NOMO-1 treated with DMSO at 0.1 percent for 48 hours (cell line): ENCODE results near the gene GPR62.

Source experiments
- DNase-seq: peaks from one replicate; lab custom pipeline; 2025; ENCODE audit not compliant: unreplicated experiment; lab: John Stamatoyannopoulos, UW

The GPR62 gene

DNA sequence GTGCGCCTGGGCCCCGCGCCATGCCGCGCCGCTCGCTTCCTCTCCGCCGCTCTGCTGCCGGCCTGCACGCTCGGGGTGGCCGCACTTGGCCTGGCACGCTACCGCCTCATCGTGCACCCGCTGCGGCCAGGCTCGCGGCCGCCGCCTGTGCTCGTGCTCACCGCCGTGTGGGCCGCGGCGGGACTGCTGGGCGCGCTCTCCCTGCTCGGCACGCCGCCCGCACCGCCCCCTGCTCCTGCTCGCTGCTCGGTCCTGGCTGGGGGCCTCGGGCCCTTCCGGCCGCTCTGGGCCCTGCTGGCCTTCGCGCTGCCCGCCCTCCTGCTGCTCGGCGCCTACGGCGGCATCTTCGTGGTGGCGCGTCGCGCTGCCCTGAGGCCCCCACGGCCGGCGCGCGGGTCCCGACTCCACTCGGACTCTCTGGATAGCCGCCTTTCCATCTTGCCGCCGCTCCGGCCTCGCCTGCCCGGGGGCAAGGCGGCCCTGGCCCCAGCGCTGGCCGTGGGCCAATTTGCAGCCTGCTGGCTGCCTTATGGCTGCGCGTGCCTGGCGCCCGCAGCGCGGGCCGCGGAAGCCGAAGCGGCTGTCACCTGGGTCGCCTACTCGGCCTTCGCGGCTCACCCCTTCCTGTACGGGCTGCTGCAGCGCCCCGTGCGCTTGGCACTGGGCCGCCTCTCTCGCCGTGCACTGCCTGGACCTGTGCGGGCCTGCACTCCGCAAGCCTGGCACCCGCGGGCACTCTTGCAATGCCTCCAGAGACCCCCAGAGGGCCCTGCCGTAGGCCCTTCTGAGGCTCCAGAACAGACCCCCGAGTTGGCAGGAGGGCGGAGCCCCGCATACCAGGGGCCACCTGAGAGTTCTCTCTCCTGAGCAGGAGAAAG is 951 bp downstream of the GPR62 start:
- no peak for DNase-seq

- no peak for DNase-seq
Observed at GRCh38 chr3:51957520-51958205, 2.5 kb downstream of the GPR62 start.

GRCh38 chr3:51958603-51959521 is 3.7 kb downstream of the GPR62 start:
- DNase-seq = no peak

DNA sequence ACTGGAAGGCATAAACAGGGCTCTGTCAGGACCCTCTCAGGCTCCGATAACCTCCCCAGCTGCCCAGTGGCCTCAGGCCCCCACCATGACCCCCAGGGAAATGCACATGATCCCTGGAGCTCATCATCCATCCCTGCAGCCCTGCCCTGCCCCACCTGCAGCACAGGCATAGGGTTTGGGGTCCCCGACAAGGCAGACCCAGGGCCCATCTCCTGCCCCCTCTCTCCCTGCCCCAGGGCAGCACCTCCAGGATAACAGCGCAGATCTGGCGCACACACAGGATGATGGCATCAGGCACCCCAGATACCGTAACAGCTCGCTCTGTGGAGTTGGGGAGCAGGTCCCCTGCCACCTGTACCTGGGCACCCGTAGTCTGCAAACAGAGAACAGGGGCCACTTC is 4.5 kb downstream of the GPR62 start:
- no peak for DNase-seq

GRCh38 chr3:51960386-51960785 is 5.2 kb downstream of the GPR62 start:
- DNase-seq = no peak

GRCh38 chr3:51961011-51961410 is 5.8 kb downstream of the GPR62 start:
- DNase-seq = no peak

GRCh38 chr3:51961602-51962569 is 6.7 kb downstream of the GPR62 start:
- no peak for DNase-seq

DNA sequence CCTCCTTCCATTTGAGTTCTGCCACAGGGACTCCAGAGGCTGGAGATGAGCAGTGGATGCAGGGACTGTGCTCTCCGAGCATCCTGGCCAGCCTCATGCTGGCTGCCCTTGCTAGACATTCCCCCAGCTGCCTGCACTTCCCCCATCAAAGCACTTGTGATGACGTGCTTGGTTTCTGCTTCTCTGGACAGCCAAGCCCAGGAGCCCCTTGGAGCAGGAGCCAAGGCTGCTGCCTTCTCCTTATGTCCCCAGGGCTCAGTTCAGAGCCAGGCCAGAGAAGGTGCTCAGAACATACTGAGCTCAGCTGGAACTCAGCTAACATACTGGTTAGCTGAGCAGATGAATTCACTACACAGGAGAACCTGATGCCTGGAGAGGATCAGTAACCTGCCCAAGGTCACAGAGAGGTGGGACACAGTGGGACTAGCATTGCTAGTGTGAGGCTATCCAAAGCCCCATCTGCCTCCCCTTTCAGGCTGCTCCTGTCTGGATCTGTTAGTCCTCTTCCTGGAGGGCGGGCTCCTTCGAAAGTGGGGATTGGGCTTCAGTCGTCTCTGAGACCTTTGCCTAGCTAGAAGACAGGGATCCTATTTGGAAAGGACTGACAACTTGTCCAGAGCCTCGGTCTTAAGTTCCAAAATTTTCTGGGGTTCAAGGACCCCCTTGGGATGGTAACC is 7.8 kb downstream of the GPR62 start:
- no peak for DNase-seq

GRCh38 chr3:51963951-51964451 is 8.8 kb downstream of the GPR62 start:
- DNase-seq = no peak

DNA sequence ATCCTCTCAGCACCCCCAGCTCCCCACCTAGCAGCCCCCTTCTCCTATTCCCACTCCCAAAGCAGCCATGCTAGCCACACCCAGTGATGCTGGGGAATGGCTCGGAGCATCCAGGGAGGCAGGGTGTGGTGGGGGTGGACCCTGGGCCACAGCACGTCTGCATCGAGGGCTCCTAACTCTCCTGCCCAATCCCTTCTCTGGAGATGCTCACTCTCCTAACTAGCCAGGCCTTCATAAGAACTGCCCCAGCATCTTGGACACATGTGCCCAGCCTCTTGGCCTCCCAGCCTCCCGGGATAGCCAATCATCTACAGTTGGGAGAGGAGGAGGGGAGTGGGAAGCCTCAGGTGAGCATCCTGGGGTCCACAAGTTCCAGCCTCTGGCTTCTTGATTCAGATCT is 9.3 kb downstream of the GPR62 start:
- DNase-seq = no peak

GRCh38 chr3:51966016-51966415 is 10.8 kb downstream of the GPR62 start:
- no peak for DNase-seq

DNA sequence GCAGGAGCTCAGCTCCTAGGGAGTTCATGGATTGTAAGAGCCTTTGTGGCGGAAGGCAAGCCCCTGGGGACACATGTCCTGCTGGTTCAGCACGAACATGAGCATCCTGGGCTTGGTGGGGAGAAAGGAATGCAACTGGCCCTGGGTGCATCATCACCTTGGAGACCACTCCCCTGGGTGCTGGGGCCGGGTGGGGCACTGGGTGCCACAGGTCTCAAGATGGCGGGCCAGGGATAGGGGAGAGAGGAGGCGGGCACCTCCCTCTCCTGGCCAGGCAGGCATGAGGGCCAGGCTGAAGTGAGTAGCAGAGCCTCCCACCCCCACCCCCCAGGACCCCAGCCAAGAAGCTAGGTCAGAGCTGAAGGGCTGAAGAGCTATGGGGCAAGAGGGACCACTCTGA is 11.3 kb downstream of the GPR62 start:
- no peak for DNase-seq

DNA sequence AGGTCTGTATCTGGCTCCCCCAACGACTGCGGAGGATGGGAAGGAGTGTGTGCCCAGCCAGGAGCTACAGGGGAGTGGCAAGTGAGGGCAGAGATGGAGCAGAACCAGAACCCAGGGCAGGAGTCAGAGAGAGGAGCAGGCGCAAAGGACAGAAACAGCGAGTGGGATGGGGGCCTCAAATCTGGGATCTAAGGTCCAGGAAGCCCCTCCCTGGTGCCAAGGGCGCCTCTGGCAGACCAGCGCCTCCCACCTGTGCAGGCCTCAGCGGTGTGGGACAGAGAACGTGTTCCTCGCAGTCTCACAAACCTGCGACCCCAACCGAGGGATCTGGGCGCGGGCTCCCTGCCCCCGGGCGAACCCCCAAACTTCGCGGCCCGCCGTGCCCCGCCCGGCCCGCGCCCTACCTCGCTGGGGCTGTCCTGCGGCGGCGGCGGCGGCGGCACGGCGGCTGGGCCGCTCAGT is 11.8 kb downstream of the GPR62 start:
- DNase-seq = no peak

GRCh38 chr3:51967384-51968169 is 12.4 kb downstream of the GPR62 start, which contains the start of gene PCBP4:
Gene PCBP4, minus strand, starts transcription at chr3:51967454. Its CDS starts 6,214 bp downstream, at chr3:51961240.
- no peak for DNase-seq

DNA sequence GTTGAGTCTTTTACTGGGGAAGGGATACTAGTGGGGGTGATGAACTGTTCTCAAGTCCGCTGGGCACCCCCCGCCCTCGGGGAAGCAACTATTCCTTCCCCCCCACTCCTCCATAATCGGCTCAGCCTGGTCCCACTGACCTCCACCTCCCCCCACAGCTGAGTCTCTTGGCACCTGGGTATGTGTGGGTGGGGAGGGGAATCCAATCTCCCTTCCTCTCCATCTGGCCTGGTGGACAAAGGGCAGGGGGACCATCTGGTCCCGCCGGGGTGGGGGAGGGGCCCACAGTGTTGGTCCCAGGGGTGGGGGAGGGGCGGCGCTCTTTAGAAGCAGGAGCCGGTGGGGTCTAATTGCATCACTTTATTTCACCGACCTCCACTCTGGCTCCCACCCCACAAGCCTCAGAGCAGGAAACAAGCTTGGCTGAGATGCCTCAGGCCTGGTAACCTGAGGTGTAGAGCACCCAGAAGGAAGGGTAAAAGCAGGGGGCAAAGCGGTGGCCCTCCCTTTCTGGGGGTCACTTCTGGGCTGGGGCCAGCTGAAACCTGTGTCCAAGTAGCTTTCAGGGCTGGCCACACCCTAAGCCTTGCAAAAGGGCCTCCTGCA is 13.1 kb downstream of the GPR62 start:
- no peak for DNase-seq

- DNase-seq = no peak
Observed at GRCh38 chr3:51968883-51969678, 13.9 kb downstream of the GPR62 start.

DNA sequence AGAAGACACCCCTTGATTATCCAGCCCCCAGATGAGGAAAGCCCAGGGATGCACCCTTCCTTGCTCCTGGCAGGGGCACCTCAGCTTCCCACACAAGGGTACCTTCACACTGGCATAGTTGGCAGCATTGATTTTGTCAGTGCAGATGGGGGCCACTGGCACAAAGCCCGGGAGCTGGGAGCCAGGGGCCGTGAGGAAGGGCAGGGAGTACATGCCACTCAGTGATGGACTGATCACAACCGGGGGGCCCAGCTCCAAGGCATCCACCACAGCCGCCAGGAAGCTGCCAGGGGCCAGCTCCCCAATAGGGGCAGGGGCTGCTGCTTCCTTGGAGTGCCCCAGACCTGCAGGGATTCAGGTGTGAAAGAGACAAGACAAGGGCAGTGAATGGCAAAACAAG is 14.7 kb downstream of the GPR62 start:
- no peak for DNase-seq
